Measurements from ENCODE around the gene CHST5. TPM values are rescaled to one million over a fixed set of nuclear protein-coding genes. Genes with fewer than 3 reads are reported as not detected.

Gene CHST5
- total RNA-seq, 1 donor from 2014 or later, result 1.5 TPM

DNA sequence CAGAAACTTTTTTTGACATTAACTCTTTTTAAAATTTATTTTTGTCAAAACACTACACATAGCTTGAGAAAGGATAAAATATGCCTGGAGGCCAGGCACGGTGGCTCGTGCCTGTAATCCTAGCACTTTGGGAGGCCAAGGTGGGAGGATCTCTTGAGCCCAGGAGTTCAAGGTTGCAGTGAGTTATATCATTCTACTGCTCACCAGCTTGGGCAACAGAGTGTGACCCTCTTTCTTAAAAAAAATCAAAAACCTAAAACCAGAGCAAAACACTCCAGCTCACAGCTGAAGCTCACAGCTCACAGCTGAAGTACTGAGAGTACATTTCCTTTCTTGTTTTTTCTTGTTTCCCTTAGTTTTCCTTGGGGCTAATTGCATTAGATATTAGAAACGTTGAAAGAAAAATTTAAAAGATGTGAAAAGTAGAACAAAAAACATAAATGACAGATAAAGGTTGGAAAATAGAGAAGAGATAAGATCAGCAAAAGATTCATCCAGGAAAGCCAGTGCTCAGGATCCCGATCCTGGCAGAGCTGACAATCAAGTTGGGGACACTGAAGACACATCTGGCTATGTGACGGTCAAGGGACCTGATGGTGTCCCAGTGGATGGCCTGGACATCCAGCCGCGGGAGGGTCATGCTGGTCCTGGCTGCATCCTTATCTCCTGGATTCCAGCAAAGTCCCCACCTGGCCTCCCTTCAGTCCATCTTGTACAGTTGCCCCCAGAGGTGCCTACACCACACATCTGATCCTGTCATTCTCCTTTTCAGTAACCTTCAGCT lies 50.5 kb downstream of the CHST5 start:
- no peaks in the 10 kb centered on the region for H3K9me3 Mint-ChIP-seq
- TF ChIP-seq, protein P1, sequence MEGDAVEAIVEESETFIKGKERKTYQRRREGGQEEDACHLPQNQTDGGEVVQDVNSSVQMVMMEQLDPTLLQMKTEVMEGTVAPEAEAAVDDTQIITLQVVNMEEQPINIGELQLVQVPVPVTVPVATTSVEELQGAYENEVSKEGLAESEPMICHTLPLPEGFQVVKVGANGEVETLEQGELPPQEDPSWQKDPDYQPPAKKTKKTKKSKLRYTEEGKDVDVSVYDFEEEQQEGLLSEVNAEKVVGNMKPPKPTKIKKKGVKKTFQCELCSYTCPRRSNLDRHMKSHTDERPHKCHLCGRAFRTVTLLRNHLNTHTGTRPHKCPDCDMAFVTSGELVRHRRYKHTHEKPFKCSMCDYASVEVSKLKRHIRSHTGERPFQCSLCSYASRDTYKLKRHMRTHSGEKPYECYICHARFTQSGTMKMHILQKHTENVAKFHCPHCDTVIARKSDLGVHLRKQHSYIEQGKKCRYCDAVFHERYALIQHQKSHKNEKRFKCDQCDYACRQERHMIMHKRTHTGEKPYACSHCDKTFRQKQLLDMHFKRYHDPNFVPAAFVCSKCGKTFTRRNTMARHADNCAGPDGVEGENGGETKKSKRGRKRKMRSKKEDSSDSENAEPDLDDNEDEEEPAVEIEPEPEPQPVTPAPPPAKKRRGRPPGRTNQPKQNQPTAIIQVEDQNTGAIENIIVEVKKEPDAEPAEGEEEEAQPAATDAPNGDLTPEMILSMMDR (conservative IDR thresholded peaks at IDR 0.05), result no peak
- H3K4me1 Mint-ChIP-seq, result no peaks in the 10 kb centered on the region
- no peak for DNase-seq (ENCODE audit: low read depth, low spot score)
- no peak overlapping the region for H3K4me3 Mint-ChIP-seq
- no peaks in the 10 kb centered on the region for H3K27me3 Mint-ChIP-seq (ENCODE audit: low read depth)
- no peaks in the 10 kb centered on the region for H3K36me3 Mint-ChIP-seq (ENCODE audit: low read depth)
- H3K27ac Mint-ChIP-seq (ENCODE audit: unreplicated experiment), result no peak overlapping the region

DNA sequence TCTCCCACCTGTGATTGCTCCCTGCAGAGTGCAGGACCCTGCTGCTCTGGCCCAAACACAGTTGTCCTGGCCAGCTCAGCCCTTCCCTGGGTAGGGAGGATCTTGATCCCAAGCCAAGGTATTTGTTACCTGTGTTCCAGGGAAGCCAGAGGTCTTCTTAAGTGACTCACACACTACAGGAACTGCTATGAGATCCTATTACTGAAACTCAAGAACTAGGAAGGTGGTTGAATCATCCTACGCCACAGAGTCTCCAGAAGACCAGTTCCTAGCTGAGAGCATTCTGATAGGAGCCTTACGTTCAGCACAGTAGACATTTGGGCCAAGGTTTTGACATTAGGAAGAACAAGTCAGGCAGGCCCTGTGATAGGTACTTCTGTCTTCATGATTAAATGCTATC lies 52.7 kb downstream of the CHST5 start:
- TF ChIP-seq, protein P1 (conservative IDR thresholded peaks at IDR 0.05), result no peak
- peak overlapping the region; percentile 31 for H3K27ac Mint-ChIP-seq (ENCODE audit: unreplicated experiment)
- no peak overlapping the region for H3K4me3 Mint-ChIP-seq
- H3K9me3 Mint-ChIP-seq, result no peaks in the 10 kb centered on the region
- no peaks in the 10 kb centered on the region for H3K4me1 Mint-ChIP-seq
- H3K27me3 Mint-ChIP-seq (ENCODE audit: low read depth), result no peaks in the 10 kb centered on the region
- no peak for DNase-seq (ENCODE audit: low read depth, low spot score)
- H3K36me3 Mint-ChIP-seq (ENCODE audit: low read depth), result peaks cover 2% of the 10 kb centered on the region

DNA sequence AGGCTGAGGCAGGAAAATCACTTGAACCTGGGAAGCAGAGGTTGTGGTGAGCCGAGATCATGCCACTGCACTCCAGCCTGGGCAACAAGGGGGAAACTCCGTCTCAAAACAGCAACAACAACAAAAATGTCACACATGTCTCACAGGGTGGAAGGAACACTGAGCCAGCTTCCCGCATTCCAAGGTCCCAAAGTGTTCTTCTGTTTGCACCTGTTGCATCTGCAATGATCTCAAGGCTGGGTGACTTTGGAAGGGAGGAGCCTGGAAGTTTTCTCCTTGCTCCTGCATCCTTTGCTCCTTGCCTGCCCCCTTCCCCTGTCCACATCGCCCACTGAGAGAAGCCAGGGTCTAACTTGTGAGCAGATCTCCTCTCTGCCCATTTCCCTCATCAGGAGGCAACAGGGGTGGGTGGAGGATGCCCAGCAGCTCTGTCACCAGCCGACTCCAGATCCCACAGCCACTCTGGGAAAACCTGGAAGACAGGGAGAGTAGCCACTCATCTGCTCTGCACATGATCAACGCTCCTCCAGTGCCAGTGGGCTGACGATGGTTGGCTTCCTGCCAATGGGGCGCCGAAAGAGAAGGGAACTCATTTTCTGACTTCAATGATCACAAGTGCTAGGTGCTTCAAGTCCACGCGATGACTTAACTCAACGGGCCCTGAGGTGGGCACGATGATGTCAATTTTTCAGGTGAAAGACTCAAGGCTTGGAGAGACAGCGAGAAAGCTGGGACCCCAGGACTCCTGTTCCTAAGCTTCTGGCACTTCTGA lies 53.3 kb downstream of the CHST5 start:
- H3K27ac Mint-ChIP-seq (ENCODE audit: unreplicated experiment), result peak overlapping the region; percentile 67
- H3K9me3 Mint-ChIP-seq, result no peaks in the 10 kb centered on the region
- no peak for DNase-seq (ENCODE audit: low read depth, low spot score)
- peaks cover 2% of the 10 kb centered on the region for H3K36me3 Mint-ChIP-seq (ENCODE audit: low read depth)
- H3K4me1 Mint-ChIP-seq, result no peaks in the 10 kb centered on the region
- no peaks in the 10 kb centered on the region for H3K27me3 Mint-ChIP-seq (ENCODE audit: low read depth)
- H3K4me3 Mint-ChIP-seq, result no peak overlapping the region
- TF ChIP-seq, protein P1 (conservative IDR thresholded peaks at IDR 0.05), result no peak

DNA sequence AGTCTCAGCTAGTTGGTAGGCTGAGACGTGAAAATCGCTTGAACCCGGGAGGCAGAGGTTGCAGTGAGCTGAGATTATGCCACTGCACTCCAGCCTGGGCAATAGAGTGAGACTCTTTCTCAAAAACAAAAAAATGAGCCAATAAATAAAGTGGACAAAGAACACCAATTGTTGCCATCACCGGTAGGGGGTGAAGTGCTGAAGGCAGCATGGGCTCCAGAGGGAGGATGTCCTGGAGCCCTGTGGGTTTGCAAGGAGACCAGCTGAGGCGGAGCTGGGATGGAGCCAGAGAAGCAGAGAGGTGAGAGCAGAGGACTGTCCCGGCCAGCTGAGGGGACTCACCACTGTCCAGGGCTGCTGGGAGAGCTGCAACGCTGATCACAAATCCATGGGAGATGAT lies 54.4 kb downstream of the CHST5 start:
- H3K27ac Mint-ChIP-seq (ENCODE audit: unreplicated experiment), result no peak overlapping the region
- no peaks in the 10 kb centered on the region for H3K4me1 Mint-ChIP-seq
- TF ChIP-seq, protein P1 (conservative IDR thresholded peaks at IDR 0.05), result no peak

DNA sequence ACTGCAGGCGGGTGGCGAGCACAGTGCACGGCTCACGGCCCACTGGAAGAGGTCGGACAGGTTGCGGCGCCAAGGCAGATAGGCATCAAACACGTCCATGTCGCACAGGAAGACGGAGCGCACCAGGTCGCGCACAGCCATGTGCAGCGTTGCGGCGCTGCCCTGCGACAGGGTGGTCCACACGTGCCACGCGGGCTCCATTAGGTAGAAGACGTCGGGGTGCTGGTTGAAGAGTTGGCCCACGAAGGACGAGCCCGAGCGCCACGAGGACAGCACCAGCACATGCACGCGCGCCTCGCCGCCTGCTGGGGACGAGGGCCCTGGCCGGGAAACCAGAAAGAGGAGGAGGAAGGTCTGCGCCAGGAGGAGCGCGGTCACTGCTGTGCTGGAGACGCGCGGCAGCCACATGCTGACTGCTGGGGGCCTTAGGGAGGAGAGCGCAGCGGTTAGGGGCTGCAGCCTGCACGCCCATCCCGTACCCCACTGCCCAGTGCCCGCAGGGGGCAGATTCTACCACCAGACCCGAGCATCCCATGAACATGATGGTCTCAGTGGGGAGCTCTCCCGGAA lies 56.4 kb downstream of the CHST5 start:
- H3K9me3 Mint-ChIP-seq, result no peaks in the 10 kb centered on the region
- no peaks in the 10 kb centered on the region for H3K27me3 Mint-ChIP-seq (ENCODE audit: low read depth)
- H3K27ac Mint-ChIP-seq (ENCODE audit: unreplicated experiment), result no peak overlapping the region
- no peak for DNase-seq (ENCODE audit: low read depth, low spot score)
- peaks cover 7% of the 10 kb centered on the region for H3K36me3 Mint-ChIP-seq (ENCODE audit: low read depth)
- TF ChIP-seq, protein P1 (conservative IDR thresholded peaks at IDR 0.05), result no peak
- no peak overlapping the region for H3K4me3 Mint-ChIP-seq
- H3K4me1 Mint-ChIP-seq, result no peaks in the 10 kb centered on the region

More for the DNA sequence above, 54.4 kb downstream of the CHST5 start:
- DNase-seq (ENCODE audit: low read depth, low spot score), result no peak
- Mint-ChIP-seq H3K27me3 (ENCODE audit: low read depth) (no peaks in the 10 kb centered on the region), H3K9me3 (no peaks in the 10 kb centered on the region), H3K4me3 (no peak overlapping the region), H3K36me3 (ENCODE audit: low read depth) (peaks cover 5% of the 10 kb centered on the region)

Other genes with a start within 250 kb of the CHST5 start
- gene CFDP1, start 102.6 kb downstream of the CHST5 start, total RNA-seq, result 99.8 and 103 TPM in 2 replicates
- 50.5 and 56.4 TPM in 2 replicates for gene TMEM170A, start 71.4 kb downstream of the CHST5 start, total RNA-seq
- 22.4 and 23.1 TPM in 2 replicates for gene CHST6, start 40.7 kb downstream of the CHST5 start, total RNA-seq
- 25.8 and 27.5 TPM in 2 replicates for gene TMEM231, start 20.1 kb upstream of the CHST5 start, total RNA-seq
- 83.0 and 87.0 TPM in 2 replicates for gene GABARAPL2, start 30.3 kb upstream of the CHST5 start, total RNA-seq
- 78.7 and 82.6 TPM in 2 replicates for gene ADAT1, start 87.2 kb upstream of the CHST5 start, total RNA-seq
- gene KARS1, start 111.6 kb upstream of the CHST5 start, total RNA-seq, result 161 and 164 TPM in 2 replicates
- gene TERF2IP, start 111.7 kb upstream of the CHST5 start, total RNA-seq, result 47.2 and 50.2 TPM in 2 replicates
- gene CPHXL2, start 140.9 kb upstream of the CHST5 start, total RNA-seq, result not detected in 2 replicates
- gene DUXB, start 165.4 kb upstream of the CHST5 start, total RNA-seq, result not detected in 2 replicates
- not detected in 2 replicates for gene CPHXL, start 190.4 kb upstream of the CHST5 start, total RNA-seq

All from neural crest cell (in vitro differentiated cells).